HG02973 (cell line): Measurements from ENCODE around the gene PRDM1.

Source experiments
- ATAC-seq: cut with Tn5 transposase; IDR thresholded peaks from one replicate; pipeline ENCODE4 v1.9.1; 2021; ENCODE audit warnings: moderate library complexity; ENCODE audit not compliant: unreplicated experiment

The PRDM1 gene

GRCh38 chr6:106094964-106095335 is 8.8 kb downstream of the PRDM1 start:
- ATAC-seq, result no peak

- peak; percentile 43 for ATAC-seq
Observed at GRCh38 chr6:106097411-106098231, 11.5 kb downstream of the PRDM1 start.

DNA sequence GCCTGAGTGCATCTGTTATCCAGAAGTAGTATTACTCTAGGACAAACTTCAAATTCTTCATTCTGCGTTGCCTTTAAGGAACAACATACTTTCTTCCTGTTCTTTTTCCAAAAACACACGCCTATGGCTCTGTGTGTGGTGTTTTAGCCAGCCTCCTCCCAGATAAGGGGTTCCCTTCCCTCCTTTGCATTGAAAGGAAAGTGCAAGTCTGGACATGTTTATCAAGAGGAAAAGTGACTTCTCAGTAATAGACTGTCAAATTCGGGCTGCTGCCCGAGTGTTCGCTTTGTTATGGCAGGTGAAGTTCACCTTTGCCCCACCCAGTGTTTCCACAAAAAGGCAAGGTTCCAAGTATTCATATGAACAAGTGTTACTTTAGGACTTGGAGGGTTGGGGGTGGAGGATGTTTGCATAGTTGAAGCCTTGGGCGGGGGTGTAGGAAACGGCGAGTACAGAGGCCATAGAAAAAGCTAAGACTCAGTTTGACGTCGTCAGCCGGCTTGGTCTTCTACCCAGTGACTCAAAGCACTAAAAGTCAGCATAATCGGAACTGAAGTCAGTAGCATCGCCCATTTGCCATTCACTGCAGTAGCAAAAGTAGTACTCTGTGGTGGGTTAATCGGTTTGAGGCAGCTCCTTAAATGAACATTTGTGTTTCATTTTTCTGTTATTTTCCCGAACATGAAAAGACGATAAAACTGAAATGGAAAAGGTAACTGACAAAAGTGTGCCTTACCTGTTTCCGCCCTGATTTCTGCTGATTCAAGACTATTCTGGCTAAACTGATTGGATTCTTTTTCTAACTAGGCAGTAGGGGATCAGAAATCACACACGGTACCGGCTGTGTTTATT is 12.5 kb downstream of the PRDM1 start:
- ATAC-seq, result peak; percentile 44

- no peak for ATAC-seq
Observed at GRCh38 chr6:106099235-106099537, 13.1 kb downstream of the PRDM1 start.

GRCh38 chr6:106100755-106101154 is 14.6 kb downstream of the PRDM1 start:
- ATAC-seq, result no peak

GRCh38 chr6:106101466-106101865 is 15.3 kb downstream of the PRDM1 start:
- ATAC-seq, result no peak

DNA sequence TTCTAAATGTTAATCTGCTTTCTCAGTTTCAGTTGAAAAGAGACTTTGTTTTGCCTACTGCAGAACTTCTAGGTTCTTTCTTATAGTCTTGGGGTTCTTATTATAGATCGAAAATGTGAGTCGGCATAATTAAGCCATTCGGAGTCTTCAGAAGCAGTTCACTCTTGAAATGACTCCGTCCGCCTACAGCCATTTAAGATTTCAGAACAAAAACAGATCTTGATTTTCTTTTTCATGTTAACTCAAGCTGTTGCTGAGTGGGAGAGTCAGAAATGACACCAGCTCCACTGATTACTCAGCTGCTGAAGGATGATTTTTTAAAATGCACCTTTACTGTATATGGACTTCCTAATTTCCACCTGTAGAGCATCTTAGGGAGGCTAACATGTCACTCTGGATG is 15.9 kb downstream of the PRDM1 start:
- ATAC-seq, result peak; percentile 51

DNA sequence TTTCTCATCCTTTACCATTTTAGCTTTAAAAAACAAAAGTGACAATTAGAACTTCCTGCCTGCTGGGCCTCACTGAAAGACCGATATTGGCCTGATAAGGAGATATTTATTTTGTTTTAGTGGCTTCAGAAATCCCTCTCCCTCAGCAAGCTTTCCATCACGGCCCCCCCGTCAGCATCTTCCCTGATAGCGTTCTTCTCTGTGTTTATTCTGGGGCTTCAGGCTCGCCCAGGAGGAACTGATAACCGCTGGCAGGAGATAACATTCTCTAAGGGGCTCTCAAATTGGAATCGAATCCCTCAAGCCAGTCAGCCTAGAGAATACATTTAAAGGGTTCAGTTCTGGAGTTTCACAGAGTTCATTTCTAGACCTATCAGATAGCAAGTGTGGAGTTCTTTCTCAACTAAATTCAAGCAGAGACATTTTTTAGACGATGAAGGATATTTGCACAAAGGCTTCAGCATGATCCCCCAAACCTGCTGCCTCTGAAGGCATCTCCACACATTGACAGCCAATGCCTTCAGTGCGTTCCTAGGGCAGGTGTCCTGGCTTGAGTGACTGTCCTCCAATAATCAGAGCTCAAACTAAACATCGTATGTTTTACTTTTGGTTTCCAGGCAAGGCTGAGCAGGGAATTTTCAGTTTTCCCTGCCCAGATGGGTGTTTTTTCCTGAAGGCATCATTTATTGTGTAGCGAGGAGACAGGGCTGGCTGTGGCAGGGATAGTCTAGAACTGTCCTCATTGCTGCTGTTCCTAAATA is 17.0 kb downstream of the PRDM1 start:
- ATAC-seq, result no peak

- ATAC-seq, result peak; percentile 32
Observed at GRCh38 chr6:106103728-106104109, 17.6 kb downstream of the PRDM1 start.

DNA sequence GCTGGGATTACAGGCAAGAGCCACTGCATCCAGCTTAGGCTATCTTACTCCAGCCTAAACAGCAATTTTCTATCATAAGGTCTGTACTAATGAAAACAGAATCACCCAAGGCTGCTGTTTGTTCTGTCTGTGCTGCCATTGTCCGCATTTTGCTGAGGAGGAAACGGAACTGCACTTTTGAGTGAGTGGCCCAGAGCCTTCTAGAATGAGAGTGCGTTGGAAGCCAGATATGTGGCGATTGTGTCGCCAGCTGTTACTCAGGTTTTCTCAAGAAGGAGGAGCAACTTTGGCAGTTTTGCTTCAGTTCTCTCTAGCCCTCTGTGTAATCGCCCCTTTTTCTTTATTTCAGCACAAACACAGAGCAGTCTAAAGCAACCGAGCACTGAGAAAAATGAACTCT is 18.3 kb downstream of the PRDM1 start:
- no peak for ATAC-seq

DNA sequence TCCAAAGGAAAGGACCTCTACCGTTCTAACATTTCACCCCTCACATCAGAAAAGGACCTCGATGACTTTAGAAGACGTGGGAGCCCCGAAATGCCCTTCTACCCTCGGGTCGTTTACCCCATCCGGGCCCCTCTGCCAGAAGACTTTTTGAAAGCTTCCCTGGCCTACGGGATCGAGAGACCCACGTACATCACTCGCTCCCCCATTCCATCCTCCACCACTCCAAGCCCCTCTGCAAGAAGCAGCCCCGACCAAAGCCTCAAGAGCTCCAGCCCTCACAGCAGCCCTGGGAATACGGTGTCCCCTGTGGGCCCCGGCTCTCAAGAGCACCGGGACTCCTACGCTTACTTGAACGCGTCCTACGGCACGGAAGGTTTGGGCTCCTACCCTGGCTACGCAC is 18.8 kb downstream of the PRDM1 start:
- no peak for ATAC-seq

GRCh38 chr6:106105493-106105892 is 19.4 kb downstream of the PRDM1 start:
- ATAC-seq, result no peak

DNA sequence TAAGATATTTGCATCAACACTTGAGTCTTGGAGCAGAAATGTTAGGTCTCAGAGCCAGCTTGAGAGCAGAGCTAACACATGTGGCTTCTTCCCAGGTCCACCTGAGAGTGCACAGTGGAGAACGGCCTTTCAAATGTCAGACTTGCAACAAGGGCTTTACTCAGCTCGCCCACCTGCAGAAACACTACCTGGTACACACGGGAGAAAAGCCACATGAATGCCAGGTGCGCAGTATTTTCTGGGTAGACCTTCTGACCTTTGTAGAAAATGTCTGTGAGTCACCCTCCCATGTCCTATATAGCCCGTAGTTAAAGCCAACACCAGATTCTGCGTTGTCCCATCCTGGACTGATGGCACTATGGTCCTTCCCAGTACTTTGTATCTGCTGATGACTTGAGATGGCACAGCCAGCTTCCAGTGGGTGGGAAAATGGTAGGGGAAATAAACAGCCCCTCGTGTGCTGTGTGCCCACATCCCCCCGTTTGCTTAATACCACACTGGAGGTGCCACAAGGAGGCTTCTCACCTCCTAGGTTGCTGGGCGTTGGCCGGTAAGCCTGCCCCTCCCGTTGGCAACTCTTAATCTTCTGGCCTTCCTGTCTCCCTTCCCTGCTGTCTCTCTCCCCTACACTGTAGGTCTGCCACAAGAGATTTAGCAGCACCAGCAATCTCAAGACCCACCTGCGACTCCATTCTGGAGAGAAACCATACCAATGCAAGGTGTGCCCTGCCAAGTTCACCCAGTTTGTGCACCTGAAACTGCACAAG is 20.3 kb downstream of the PRDM1 start:
- no peak for ATAC-seq

GRCh38 chr6:106107043-106107613 is 21.0 kb downstream of the PRDM1 start:
- no peak for ATAC-seq

DNA sequence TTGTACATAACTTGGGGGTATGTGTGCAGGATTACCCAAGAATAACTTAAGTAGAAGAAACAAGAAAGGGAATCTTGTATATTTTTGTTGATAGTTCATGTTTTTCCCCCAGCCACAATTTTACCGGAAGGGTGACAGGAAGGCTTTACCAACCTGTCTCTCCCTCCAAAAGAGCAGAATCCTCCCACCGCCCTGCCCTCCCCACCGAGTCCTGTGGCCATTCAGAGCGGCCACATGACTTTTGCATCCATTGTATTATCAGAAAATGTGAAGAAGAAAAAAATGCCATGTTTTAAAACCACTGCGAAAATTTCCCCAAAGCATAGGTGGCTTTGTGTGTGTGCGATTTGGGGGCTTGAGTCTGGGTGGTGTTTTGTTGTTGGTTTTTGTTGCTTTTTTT is 22.0 kb downstream of the PRDM1 start:
- no peak for ATAC-seq

GRCh38 chr6:106109029-106109428 is 22.9 kb downstream of the PRDM1 start:
- no peak for ATAC-seq

GRCh38 chr6:106110164-106110826 is 24.2 kb downstream of the PRDM1 start:
- no peak for ATAC-seq

DNA sequence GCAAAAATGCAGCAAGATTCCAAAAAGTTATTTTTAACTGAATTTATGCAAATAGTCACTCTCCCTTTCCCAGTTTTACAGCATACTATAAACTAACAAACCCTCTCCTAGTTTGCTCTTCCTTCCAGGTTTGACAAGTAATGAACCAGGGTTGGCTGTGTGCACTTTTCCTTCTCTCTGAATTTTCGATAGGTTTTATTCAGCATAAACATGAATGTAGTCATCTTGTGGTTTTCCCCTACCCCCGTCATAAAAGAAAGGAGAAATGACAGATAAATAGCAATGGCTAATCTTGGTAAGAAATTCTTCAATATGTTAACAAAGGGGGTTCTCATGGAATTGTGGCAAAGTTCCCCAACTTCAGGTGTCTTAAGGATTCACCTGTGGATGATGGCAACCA is 26.3 kb downstream of the PRDM1 start:
- ATAC-seq, result no peak

DNA sequence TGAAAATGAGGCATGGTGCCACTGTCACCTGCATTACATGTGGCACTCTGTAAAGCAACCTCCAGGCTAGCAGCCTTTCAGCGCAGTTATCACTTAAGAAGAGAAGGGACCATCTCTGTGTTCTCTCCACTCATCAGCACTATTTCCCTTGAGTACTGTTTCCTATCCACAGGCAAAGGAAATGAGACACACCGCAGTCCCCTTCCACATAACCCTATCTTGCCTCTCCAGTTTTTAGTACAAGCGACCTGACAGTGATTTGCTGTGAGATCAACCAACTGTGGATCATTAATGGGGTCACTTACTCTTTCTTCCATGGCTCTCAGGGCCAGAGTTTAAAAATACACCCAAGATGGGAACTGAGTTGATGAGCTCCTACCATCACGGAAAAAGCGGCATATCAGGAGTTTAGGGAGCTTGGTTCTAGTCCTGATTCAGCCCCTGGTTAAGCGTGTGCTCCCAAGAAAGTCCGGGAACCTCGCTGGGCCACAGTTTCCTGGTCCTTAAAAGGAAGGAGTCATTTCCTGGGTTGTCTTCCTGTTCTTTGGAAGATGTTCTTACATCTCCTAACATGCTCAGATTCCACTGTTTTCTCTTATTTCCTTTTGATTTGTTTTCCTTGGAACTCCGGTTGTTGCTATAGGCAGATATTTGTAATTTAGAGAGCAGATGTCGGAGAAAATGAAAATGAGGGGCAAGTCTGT is 27.3 kb downstream of the PRDM1 start:
- ATAC-seq, result no peak
